Adipocyte (in vitro differentiated cells): ENCODE measurements around the gene NFATC3.

Source experiments
- DNase-seq: peaks from one replicate; pipeline ENCODE4 v3.0.0-alpha.2; 2015; ENCODE audit warnings: low read depth
- H3K27me3 ChIP-seq: replicated peaks from 2 replicates; pipeline ENCODE4 v1.7.0; 2013; ENCODE audit warnings: mild to moderate bottlenecking, low read length, moderate library complexity; ENCODE audit not compliant: control insufficient read depth, insufficient read depth
- H3K36me3 ChIP-seq: 2 replicates; pipeline ENCODE4 v1.7.0; 2013; ENCODE audit warnings: low read length, mild to moderate bottlenecking, moderate library complexity; ENCODE audit not compliant: control insufficient read depth, insufficient read depth, severe bottlenecking
- H3K4me1 ChIP-seq: 2 replicates; pipeline ENCODE4 v1.7.0; 2013; ENCODE audit warnings: mild to moderate bottlenecking, low read length, moderate library complexity; ENCODE audit not compliant: control insufficient read depth, insufficient read depth
- H3K4me3 ChIP-seq: 2 replicates; pipeline ENCODE4 v1.7.0; 2013; ENCODE audit warnings: mild to moderate bottlenecking, low read length, moderate library complexity
- H3K9ac ChIP-seq: 2 replicates; pipeline ENCODE4 v1.7.0; 2013; ENCODE audit warnings: mild to moderate bottlenecking, low read length, moderate library complexity
- H3K9me3 ChIP-seq: 2 replicates; pipeline ENCODE4 v1.7.0; 2013; ENCODE audit warnings: mild to moderate bottlenecking, low read length, moderate library complexity; ENCODE audit not compliant: control insufficient read depth

Gene NFATC3

GRCh38 chr16:68083861-68084503, 1.2 kb upstream of the NFATC3 start:
- Histone ChIP-seq H3K9ac (peak overlapping the region; percentile 84), H3K27me3 (no peaks in the 10 kb centered on the region), H3K9me3 (no peaks in the 10 kb centered on the region), H3K36me3 (no peaks in the 10 kb centered on the region), H3K4me1 (peaks cover 62% of the 10 kb centered on the region), H3K4me3 (peak overlapping the region; percentile 76)
- peak; percentile 44 for DNase-seq

GRCh38 chr16:68084504-68085258, 489 bp upstream of the NFATC3 start:
- DNase-seq = peak; percentile 92
- no peaks in the 10 kb centered on the region for H3K36me3 ChIP-seq
- H3K9me3 ChIP-seq = no peaks in the 10 kb centered on the region
- peak overlapping the region; percentile 76 for H3K4me3 ChIP-seq
- peak overlapping the region; percentile 84 for H3K9ac ChIP-seq
- peaks cover 56% of the 10 kb centered on the region for H3K4me1 ChIP-seq
- H3K27me3 ChIP-seq = no peaks in the 10 kb centered on the region

- DNase-seq = peak; percentile 69
- H3K9ac ChIP-seq = peak overlapping the region; percentile 94
- no peaks in the 10 kb centered on the region for H3K27me3 ChIP-seq
These were observed 1.2 kb downstream of the NFATC3 start for GRCh38 chr16:68086336-68086841.

GRCh38 chr16:68086860-68087268, 1.7 kb downstream of the NFATC3 start:
- Histone ChIP-seq H3K9ac (peak overlapping the region; percentile 94), H3K27me3 (no peaks in the 10 kb centered on the region), H3K9me3 (no peaks in the 10 kb centered on the region), H3K36me3 (no peaks in the 10 kb centered on the region), H3K4me3 (peak overlapping the region; percentile 90), H3K4me1 (peaks cover 56% of the 10 kb centered on the region)
- no peak for DNase-seq

More at GRCh38 chr16:68086336-68086841, 1.2 kb downstream of the NFATC3 start:
- H3K4me3 ChIP-seq = peak overlapping the region; percentile 90
- H3K9me3 ChIP-seq = no peaks in the 10 kb centered on the region
- no peaks in the 10 kb centered on the region for H3K36me3 ChIP-seq
- H3K4me1 ChIP-seq = peaks cover 55% of the 10 kb centered on the region

GRCh38 chr16:68087688-68088087, 2.5 kb downstream of the NFATC3 start:
- Histone ChIP-seq H3K27me3 (no peaks in the 10 kb centered on the region), H3K4me3 (peak overlapping the region; percentile 90), H3K36me3 (no peaks in the 10 kb centered on the region), H3K4me1 (peaks cover 51% of the 10 kb centered on the region), H3K9ac (peak overlapping the region; percentile 94), H3K9me3 (no peaks in the 10 kb centered on the region)
- no peak for DNase-seq

- Histone ChIP-seq H3K4me1 (peaks cover 47% of the 10 kb centered on the region), H3K36me3 (no peaks in the 10 kb centered on the region), H3K27me3 (no peaks in the 10 kb centered on the region), H3K4me3 (peak overlapping the region; percentile 90), H3K9me3 (no peaks in the 10 kb centered on the region), H3K9ac (no peak overlapping the region)
- DNase-seq = no peak
These were observed 3.2 kb downstream of the NFATC3 start for GRCh38 chr16:68088130-68088972.

GRCh38 chr16:68089067-68089466, 3.9 kb downstream of the NFATC3 start:
- Histone ChIP-seq H3K4me3 (no peak overlapping the region), H3K36me3 (no peaks in the 10 kb centered on the region), H3K9me3 (no peaks in the 10 kb centered on the region), H3K27me3 (no peaks in the 10 kb centered on the region), H3K4me1 (peaks cover 47% of the 10 kb centered on the region), H3K9ac (no peak overlapping the region)
- no peak for DNase-seq

GRCh38 chr16:68090130-68090529, 5.0 kb downstream of the NFATC3 start:
- no peaks in the 10 kb centered on the region for H3K36me3 ChIP-seq
- H3K27me3 ChIP-seq = no peaks in the 10 kb centered on the region
- H3K9me3 ChIP-seq = no peaks in the 10 kb centered on the region
- H3K9ac ChIP-seq = no peak overlapping the region
- no peak for DNase-seq
- peaks cover 47% of the 10 kb centered on the region for H3K4me1 ChIP-seq
- no peak overlapping the region for H3K4me3 ChIP-seq

GRCh38 chr16:68090533-68090932, 5.4 kb downstream of the NFATC3 start:
- Histone ChIP-seq H3K9me3 (no peaks in the 10 kb centered on the region), H3K27me3 (no peaks in the 10 kb centered on the region), H3K36me3 (no peaks in the 10 kb centered on the region), H3K9ac (no peak overlapping the region), H3K4me3 (no peak overlapping the region), H3K4me1 (peaks cover 47% of the 10 kb centered on the region)
- DNase-seq = no peak

- peak; percentile 78 for DNase-seq
- peaks cover 47% of the 10 kb centered on the region for H3K4me1 ChIP-seq
These were observed 6.5 kb downstream of the NFATC3 start for GRCh38 chr16:68091380-68092261.

More at GRCh38 chr16:68091380-68092261, 6.5 kb downstream of the NFATC3 start:
- no peak overlapping the region for H3K9ac ChIP-seq
- H3K27me3 ChIP-seq = no peaks in the 10 kb centered on the region
- no peaks in the 10 kb centered on the region for H3K9me3 ChIP-seq
- no peaks in the 10 kb centered on the region for H3K36me3 ChIP-seq
- H3K4me3 ChIP-seq = no peak overlapping the region
